ENCODE results near the gene AMN. TPM values are rescaled to one million over a fixed set of nuclear protein-coding genes. Genes with fewer than 3 reads are reported as not detected.

Gene AMN
- total and polyA plus RNA-seq, 9 of the 15 experiments (the other 6 are each of a cell fraction or from before 2014, with no cell fraction given): 0.04 to 0.14 TPM; not detected in 7

DNA sequence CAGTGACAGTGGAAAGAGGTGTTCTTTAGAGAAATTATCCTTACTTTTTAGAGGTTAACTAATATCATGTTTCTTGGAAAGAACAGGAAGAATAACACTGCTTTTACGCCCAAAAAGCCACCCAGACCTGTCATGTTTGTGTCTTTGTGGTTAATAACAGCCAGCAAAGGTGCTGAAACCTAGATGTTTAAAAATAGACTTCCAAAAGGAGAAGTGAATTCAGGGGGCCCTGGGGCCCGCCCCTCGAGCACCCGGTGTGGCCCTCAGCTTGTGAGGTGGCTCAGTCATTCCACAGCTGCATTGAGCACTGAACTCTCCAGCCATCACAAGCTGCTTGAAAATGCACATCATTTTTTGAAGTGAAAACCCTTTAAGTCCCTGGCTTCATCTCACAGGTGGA lies 20.8 kb upstream of the AMN start:
- H3K9me3 ChIP-seq (replicated peaks; ENCODE audit: control insufficient read depth, insufficient read depth, low read depth, low read length): no peaks in the 10 kb centered on the region
- no peak overlapping the region for H3K27ac ChIP-seq (ENCODE audit: extremely low read depth, low read depth, low read length)
- no peak for ATAC-seq
- H3K4me1 ChIP-seq (replicated peaks in 1 of 2; ENCODE audit: control insufficient read depth in 2 of 2, insufficient read depth in 2 of 2, low read length in 2 of 2): peaks cover 0 to 5% of the 10 kb centered on the region in 2 experiments; a peak in 2 of 5 replicates
- 0 out of 4 replicates have a peak overlapping the region, but pooled peaks of 1 of the 2 experiments have one; percentile 48 for H3K9ac ChIP-seq (ENCODE audit: insufficient read depth in 1 of 2, low read depth in 2 of 2, low read length in 2 of 2)
- no peak overlapping the region for H3K4me3 ChIP-seq
- no peaks in the 10 kb centered on the region for H3K27me3 ChIP-seq (ENCODE audit: control insufficient read depth in 2 of 2, insufficient read depth in 2 of 2, low read length in 2 of 2)
- WGBS (ENCODE audit: insufficient coverage, low coverage, missing lambda C conversion rate): 52% methylated on average over 4 of the region's 4 CpGs
- peak; percentile 66 for TF ChIP-seq SPI1 (IDR thresholded peaks at IDR 0.05; ENCODE audit: borderline replicate concordance, low read depth, low read length)
- TF ChIP-seq ZNF239 (CRISPR knock-in tag; IDR thresholded peaks at IDR 0.05): no peak
- TF ChIP-seq HDAC2 (IDR thresholded peaks at IDR 0.05): no peak
- TF ChIP-seq, protein P1, sequence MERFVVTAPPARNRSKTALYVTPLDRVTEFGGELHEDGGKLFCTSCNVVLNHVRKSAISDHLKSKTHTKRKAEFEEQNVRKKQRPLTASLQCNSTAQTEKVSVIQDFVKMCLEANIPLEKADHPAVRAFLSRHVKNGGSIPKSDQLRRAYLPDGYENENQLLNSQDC (CRISPR knock-in tag; IDR thresholded peaks at IDR 0.05): no peak
- TF ChIP-seq ZNF24 (IDR thresholded peaks at IDR 0.05): no peak
- TF ChIP-seq ZNF764 (CRISPR knock-in tag; IDR thresholded peaks at IDR 0.05; ENCODE audit: low read depth): no peak
- H2AFZ ChIP-seq (ENCODE audit: low read depth, low read length): no peak overlapping the region
- H3K36me3 ChIP-seq (ENCODE audit: control insufficient read depth, insufficient read depth, low read length): peaks cover 14% of the 10 kb centered on the region; the same call in 1 of the 3 replicates
- no peaks in the 10 kb centered on the region for H3K79me2 ChIP-seq (ENCODE audit: control insufficient read depth, insufficient read depth, low read length)
- in situ Hi-C loops (cut with MboI) (loop anchor here (25.0 kb wide), 1 partner anchor 389 kb away; the partner anchor contains the start of gene ANKRD9), intact Hi-C loops (cut with micrococcal nuclease) (no loop called here)
- BruUV-seq (replicated peaks): no TSS peak
- CTCF ChIA-PET (ENCODE audit: low intra/inter-chr PET ratio): no interaction called here
- FAIRE-seq: no peak
- no peak overlapping the region for H3K4me2 ChIP-seq (ENCODE audit: insufficient read depth, low read length)
- no peaks in the 10 kb centered on the region for H4K20me1 ChIP-seq (replicated peaks; ENCODE audit: control insufficient read depth, insufficient read depth, low read length)
- POLR2A ChIA-PET: interaction anchor here (0.6 kb wide), 1 partner anchor 55 kb away, joined by 4 read pairs; no protein-coding TSS in a partner anchor
- no peak for DNase-seq (ENCODE audit: extremely low read depth in 1 of 4, low spot score in 3 of 4)
- no peaks in the 10 kb centered on the region for H3K9me1 ChIP-seq (ENCODE audit: control insufficient read depth, insufficient read depth, low read length)

- Histone ChIP-seq H3K4me2 (ENCODE audit: insufficient read depth, low read length) (no peak overlapping the region), H3K4me3 (no peak overlapping the region), H3K9me1 (ENCODE audit: control insufficient read depth, insufficient read depth, low read length) (no peaks in the 10 kb centered on the region), H3K27ac (ENCODE audit: extremely low read depth, low read depth, low read length) (no peak overlapping the region), H2AFZ (ENCODE audit: low read depth, low read length) (no peak overlapping the region), H3K4me1 (replicated peaks in 1 of 2; ENCODE audit: control insufficient read depth in 2 of 2, insufficient read depth in 2 of 2, low read length in 2 of 2) (peaks cover 0 to 5% of the 10 kb centered on the region in 2 experiments; a peak in 2 of 5 replicates), H3K9me3 (replicated peaks; ENCODE audit: control insufficient read depth, insufficient read depth, low read depth, low read length) (no peaks in the 10 kb centered on the region), H3K79me2 (ENCODE audit: control insufficient read depth, insufficient read depth, low read length) (no peaks in the 10 kb centered on the region), H3K27me3 (ENCODE audit: control insufficient read depth in 2 of 2, insufficient read depth in 2 of 2, low read length in 2 of 2) (no peaks in the 10 kb centered on the region), H4K20me1 (replicated peaks; ENCODE audit: control insufficient read depth, insufficient read depth, low read length) (no peaks in the 10 kb centered on the region), H3K9ac (ENCODE audit: insufficient read depth in 1 of 2, low read depth in 2 of 2, low read length in 2 of 2) (no peak overlapping the region), H3K36me3 (ENCODE audit: control insufficient read depth, insufficient read depth, low read length) (peaks cover 14% of the 10 kb centered on the region; the same call in 1 of the 3 replicates)
- 56% methylated on average over 1 of the region's 7 CpGs for WGBS (ENCODE audit: insufficient coverage, low coverage, missing lambda C conversion rate)
- no peak for DNase-seq (ENCODE audit: extremely low read depth in 1 of 4, low spot score in 3 of 4)
- ATAC-seq: no peak
- BruUV-seq (replicated peaks): no TSS peak
- intact Hi-C loops (cut with micrococcal nuclease): no loop called here
- CTCF ChIA-PET (ENCODE audit: low intra/inter-chr PET ratio): no interaction called here
- in situ Hi-C loops (cut with MboI): loop anchor here (25.0 kb wide), 1 partner anchor 390 kb away; the partner anchor contains the start of gene ANKRD9
- FAIRE-seq: no peak
- TF ChIP-seq HDAC1 (IDR thresholded peaks at IDR 0.05) (no peak), E4F1 (CRISPR knock-in tag; IDR thresholded peaks at IDR 0.05; ENCODE audit: borderline replicate concordance) (no peak), ASH1L (IDR thresholded peaks at IDR 0.05; ENCODE audit: borderline replicate concordance, low read depth, partially characterized antibody) (no peak)
- POLR2A ChIA-PET: interaction anchor here (0.6 to 1.0 kb wide), 2 partner anchors 22 to 54 kb away, joined by 3 to 4 read pairs; no protein-coding TSS in a partner anchor
Observed at GRCh38 chr14:102902086-102902485, 20.4 kb upstream of the AMN start.
